Thymus (tissue), 11 donors: ENCODE results near the gene ADAMTS12. TPM values are rescaled to one million over a fixed set of nuclear protein-coding genes. Genes with fewer than 3 reads are reported as not detected.

Experiments
- DNase-seq, 9 donors: peaks; one replicate each; pipeline ENCODE4 v3.0.0-alpha.2; 2013; ENCODE audit warnings: low spot score in 9 of 9, low read depth in 6 of 9, missing footprints in 1 of 9
- H3K27ac ChIP-seq, 2 donors: one replicate each; pipeline ENCODE4 v1.5.1; 2013; ENCODE audit warnings: control low read depth in 1 of 2, low read depth in 1 of 2, low read length in 1 of 2, mild to moderate bottlenecking in 1 of 2, moderate library complexity in 1 of 2
- H3K27me3 ChIP-seq, 2 donors: one replicate each; pipeline ENCODE4 v1.5.1; 2013; ENCODE audit warnings: low read length in 1 of 2; ENCODE audit not compliant: control insufficient read depth in 2 of 2, insufficient read depth in 1 of 2
- H3K36me3 ChIP-seq, 2 donors: one replicate each; pipeline ENCODE4 v1.5.1; 2013; ENCODE audit warnings: low read length in 1 of 2, mild to moderate bottlenecking in 1 of 2, moderate library complexity in 1 of 2; ENCODE audit not compliant: control insufficient read depth in 2 of 2, insufficient read depth in 2 of 2
- H3K4me1 ChIP-seq, 2 donors: one replicate each; pipeline ENCODE4 v1.5.1; 2013; ENCODE audit warnings: low read length in 2 of 2; ENCODE audit not compliant: control insufficient read depth in 2 of 2, insufficient read depth in 2 of 2
- H3K4me3 ChIP-seq, 2 donors: one replicate each; pipeline ENCODE4 v1.5.1; 2013; ENCODE audit warnings: low read length in 2 of 2, control low read depth in 1 of 2, mild to moderate bottlenecking in 1 of 2
- H3K9me3 ChIP-seq, 2 donors: one replicate each; pipeline ENCODE4 v1.5.1; 2013; ENCODE audit warnings: low read length in 1 of 2, mild to moderate bottlenecking in 1 of 2; ENCODE audit not compliant: control insufficient read depth in 2 of 2, insufficient read depth in 1 of 2
- WGBS: extraction: QIAGEN DNeasy Blood & Tissue Kit; methylation state at CpG from one replicate; pipeline ENCODE4 v1.1.7; 2013; 5-methylcytosine and 5-hydroxymethylcytosine counted together
- polyA plus RNA-seq: library from polyadenylated mRNA; stranded (reverse); fragments of 200-250 nt; gene quantifications from one replicate; pipeline ENCODE4 v1.2.3, GENCODE V29; 2013
- total RNA-seq: library from RNA; stranded (reverse); fragments of 120-200 nt; gene quantifications from one replicate; pipeline ENCODE4 v1.2.4, GENCODE V29; 2013
- donor health status: healthy.

ADAMTS12 gene
- total and polyA plus RNA-seq, 2 donors, result 0.18 to 1.6 TPM

DNA sequence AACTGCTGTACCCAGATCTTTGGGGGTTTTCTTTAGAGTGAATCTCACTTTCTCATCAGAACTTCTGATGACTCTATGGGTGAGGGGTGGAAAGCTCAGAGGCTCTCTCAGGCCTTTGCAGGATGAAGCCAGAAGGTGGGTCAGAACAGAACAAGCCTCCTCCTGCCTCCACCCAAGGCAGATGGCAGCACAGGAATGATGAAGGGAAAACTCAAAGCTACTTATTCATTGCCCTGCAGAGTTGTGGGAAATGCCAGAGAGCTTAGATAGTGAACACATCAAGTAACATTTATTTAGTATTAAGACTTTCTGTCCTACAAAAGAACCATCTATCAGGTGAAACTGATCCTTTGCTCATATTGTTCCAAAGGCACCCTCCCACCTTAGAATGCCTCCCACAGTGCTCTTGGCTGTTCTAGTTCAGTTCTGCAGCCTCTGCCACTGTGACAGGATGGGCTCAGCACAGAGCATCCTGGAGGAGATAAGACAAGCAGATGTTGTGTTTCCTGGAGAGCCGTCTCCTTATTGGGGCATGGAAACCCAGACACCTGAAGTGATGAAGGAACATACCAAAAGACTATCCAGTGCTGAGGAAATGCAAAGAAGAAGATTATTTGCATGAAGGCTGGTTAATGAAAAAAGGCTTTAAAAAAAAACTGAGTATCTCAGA is 146.6 kb downstream of the ADAMTS12 start:
- no peak for DNase-seq
- H3K36me3 ChIP-seq, result no peaks in the 10 kb centered on the region
- no peaks in the 10 kb centered on the region for H3K27me3 ChIP-seq
- 87% methylated on average over 1 of the region's 1 CpG for WGBS
- H3K9me3 ChIP-seq, result no peaks in the 10 kb centered on the region
- H3K4me3 ChIP-seq, result no peak overlapping the region
- no peak overlapping the region for H3K27ac ChIP-seq
- no peaks in the 10 kb centered on the region for H3K4me1 ChIP-seq

DNA sequence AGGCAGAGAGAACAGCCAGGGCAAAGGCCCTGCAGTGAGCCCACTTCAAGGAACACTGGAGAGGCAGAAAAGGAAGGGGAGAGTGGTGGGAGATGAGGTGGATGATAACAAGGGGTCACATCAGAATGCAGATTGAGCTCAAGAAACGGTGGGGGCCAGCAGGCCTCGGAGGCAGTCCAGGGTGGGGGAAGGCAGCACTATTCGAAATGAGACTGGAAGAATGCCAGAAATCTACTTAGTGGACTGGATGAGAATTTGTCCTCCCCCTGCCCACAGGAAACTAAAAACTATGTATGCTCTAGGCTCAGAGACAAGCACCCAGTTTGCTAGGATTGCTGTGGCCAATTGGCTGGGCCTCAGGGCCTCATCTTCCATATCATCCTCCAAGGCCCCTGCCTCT is 148.7 kb downstream of the ADAMTS12 start:
- no peak for DNase-seq
- Histone ChIP-seq H3K36me3 (no peaks in the 10 kb centered on the region), H3K4me1 (no peaks in the 10 kb centered on the region), H3K4me3 (no peak overlapping the region), H3K27ac (no peak overlapping the region), H3K27me3 (no peaks in the 10 kb centered on the region), H3K9me3 (no peaks in the 10 kb centered on the region)
- WGBS, result 82% methylated on average over 3 of the region's 3 CpGs

DNA sequence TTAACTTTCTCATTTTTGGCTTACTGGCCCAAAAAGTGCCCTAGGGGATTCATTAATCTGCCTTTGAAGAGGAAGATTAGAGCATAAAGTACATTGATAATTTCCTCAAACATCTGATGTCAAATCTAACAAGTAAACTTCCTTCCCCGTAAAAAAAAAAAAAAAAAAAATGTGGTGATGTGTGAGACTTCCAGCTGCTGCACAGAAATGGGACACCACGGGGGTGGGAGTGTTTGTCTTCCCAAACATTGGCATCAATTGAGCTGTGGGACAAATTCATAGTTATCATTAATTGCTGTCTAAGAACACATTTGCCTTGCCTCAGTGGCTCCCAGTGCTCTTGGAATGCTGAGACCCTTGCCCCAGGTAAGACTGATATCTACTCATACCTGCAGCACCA is 149.6 kb downstream of the ADAMTS12 start:
- H3K36me3 ChIP-seq, result no peaks in the 10 kb centered on the region
- no peak for DNase-seq
- no peaks in the 10 kb centered on the region for H3K27me3 ChIP-seq
- H3K27ac ChIP-seq, result no peak overlapping the region
- no peaks in the 10 kb centered on the region for H3K9me3 ChIP-seq
- H3K4me3 ChIP-seq, result no peak overlapping the region
- WGBS, result 83% methylated on average over 2 of the region's 2 CpGs
- H3K4me1 ChIP-seq, result no peaks in the 10 kb centered on the region

DNA sequence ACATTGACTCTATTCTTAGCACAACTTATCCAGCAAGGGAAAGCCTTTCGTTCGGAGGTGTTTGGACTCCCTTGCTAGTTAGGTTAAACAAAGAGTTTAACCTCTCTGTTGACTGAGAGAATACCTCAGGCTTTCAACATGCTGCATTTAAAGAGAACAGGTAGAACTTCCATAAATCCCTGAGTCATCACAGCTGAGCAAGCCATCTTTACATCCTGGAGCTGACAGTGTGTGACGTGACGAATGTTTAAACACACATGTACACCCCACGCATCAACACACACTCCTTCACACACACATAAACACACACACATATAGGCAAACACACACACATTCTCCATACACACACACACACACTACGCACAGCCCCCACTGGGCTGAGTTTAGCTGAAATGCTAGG is 152.8 kb downstream of the ADAMTS12 start:
- no peaks in the 10 kb centered on the region for H3K27me3 ChIP-seq
- DNase-seq, result no peak
- H3K9me3 ChIP-seq, result no peaks in the 10 kb centered on the region
- H3K4me1 ChIP-seq, result no peaks in the 10 kb centered on the region
- H3K27ac ChIP-seq, result no peak overlapping the region
- H3K4me3 ChIP-seq, result no peak overlapping the region
- H3K36me3 ChIP-seq, result no peaks in the 10 kb centered on the region
- 96% methylated on average over 6 of the region's 6 CpGs for WGBS

DNA sequence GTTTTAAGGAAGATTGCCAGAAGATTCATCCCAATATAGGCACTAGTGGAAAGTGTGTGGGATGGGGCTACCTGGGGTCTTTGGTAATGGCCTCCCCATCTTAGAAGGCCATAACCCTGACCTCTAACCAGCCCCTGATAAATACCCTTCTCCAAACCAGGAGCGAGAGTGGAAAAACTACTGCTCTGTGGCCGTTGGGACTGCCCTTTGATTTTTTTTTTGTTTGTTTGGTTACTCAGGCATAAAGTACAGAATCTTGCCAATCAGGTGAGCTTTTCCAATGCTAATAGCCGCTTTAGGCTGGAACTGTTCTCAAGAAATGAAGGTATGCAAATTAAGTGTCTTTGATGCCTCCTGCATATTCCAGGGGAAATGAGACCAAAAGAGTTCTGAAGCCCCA is 153.7 kb downstream of the ADAMTS12 start:
- H3K36me3 ChIP-seq, result no peaks in the 10 kb centered on the region
- H3K4me3 ChIP-seq, result no peak overlapping the region
- no peaks in the 10 kb centered on the region for H3K4me1 ChIP-seq
- no peak overlapping the region for H3K27ac ChIP-seq
- no peaks in the 10 kb centered on the region for H3K27me3 ChIP-seq
- no peak for DNase-seq
- WGBS, result 92% methylated on average over 3 of the region's 3 CpGs
- H3K9me3 ChIP-seq, result no peaks in the 10 kb centered on the region

DNA sequence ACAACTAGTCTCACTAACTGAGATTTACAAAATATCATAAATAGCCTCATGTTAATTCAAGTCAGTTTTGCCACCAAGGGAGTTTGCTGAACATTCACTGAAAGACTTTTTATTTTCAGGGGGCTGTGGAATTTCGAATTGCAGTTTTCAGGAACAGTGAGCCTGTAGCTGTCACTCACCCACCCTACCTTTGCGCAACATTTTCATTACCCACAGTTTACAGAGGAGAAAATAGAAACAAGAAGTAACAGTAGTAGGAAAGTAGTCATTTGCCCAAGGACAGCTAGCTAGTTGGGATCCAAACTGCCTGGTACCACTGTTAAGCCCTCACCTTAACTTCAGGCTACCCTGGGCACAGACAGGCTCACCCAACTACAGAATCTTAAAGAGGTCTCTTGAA is 154.1 kb downstream of the ADAMTS12 start:
- no peaks in the 10 kb centered on the region for H3K27me3 ChIP-seq
- H3K36me3 ChIP-seq, result no peaks in the 10 kb centered on the region
- no peak overlapping the region for H3K4me3 ChIP-seq
- H3K27ac ChIP-seq, result no peak overlapping the region
- H3K9me3 ChIP-seq, result no peaks in the 10 kb centered on the region
- 83% methylated on average over 2 of the region's 2 CpGs for WGBS
- no peaks in the 10 kb centered on the region for H3K4me1 ChIP-seq
- DNase-seq, result no peak

DNA sequence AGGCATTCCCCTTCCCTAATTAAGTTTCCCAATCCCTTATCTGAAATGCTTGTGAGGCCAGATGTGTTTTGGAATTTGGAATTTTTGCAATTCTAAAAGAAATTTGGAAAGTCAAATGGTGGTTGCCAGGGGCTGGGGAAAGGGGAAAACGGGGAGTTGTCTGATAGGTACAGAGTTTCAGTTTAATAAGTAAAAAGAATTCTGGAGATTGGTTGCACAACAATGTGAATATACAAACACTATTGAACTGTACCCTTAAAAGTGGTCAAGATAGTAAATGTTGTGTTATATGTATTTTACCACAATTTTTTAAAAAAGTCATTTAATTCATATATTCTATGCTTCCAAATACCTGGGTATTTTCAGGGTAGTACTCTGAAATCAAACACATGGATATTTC is 154.5 kb downstream of the ADAMTS12 start:
- Histone ChIP-seq H3K4me3 (no peak overlapping the region), H3K27me3 (no peaks in the 10 kb centered on the region), H3K9me3 (no peaks in the 10 kb centered on the region), H3K4me1 (no peaks in the 10 kb centered on the region), H3K36me3 (no peaks in the 10 kb centered on the region), H3K27ac (no peak overlapping the region)
- WGBS, result 90% methylated on average over 1 of the region's 1 CpG
- DNase-seq, result no peak

DNA sequence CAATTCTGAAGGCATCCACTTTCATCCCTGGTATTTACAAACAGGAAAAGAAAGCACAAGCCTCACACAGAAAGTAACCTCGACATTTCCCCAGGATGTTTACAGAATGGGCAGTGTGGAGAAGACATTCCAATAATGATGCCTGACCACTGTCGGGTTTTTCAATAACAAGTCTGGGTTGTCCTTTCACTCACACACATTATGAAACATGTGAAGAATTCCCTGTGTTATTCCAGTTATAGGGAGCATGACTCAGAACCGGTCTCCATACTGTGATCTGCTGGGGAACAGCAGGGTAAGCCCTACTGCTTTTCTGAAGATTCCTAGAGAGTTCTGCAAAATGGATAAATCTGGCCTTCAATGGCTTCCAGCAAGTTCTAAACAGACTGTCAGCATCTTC is 155.3 kb downstream of the ADAMTS12 start:
- 86% methylated on average over 3 of the region's 3 CpGs for WGBS

DNA sequence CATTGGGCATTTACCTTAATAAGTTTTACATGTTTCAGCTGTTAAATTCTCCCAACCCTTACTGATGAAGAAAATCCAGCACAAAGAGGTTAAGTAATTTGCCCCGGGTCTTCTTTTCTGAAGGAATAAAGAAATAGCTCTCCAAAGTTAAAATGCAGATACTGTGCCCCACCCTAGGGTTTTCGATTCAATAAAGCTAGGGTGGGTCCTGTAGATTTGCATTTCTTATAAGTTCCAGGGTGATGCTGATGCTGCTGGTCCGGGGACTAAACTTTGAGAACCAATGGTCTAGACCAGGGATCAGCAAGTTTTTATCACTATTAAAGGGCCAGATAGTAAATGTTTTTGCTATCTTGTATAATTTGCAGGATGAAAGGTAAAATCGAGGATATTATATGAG is 156.7 kb downstream of the ADAMTS12 start:
- Histone ChIP-seq H3K4me3 (no peak overlapping the region), H3K27me3 (no peaks in the 10 kb centered on the region), H3K4me1 (no peaks in the 10 kb centered on the region), H3K27ac (no peak overlapping the region), H3K9me3 (no peaks in the 10 kb centered on the region), H3K36me3 (no peaks in the 10 kb centered on the region)
- 94% methylated on average over 4 of the region's 4 CpGs for WGBS
- no peak for DNase-seq

More for the DNA sequence above, 155.3 kb downstream of the ADAMTS12 start:
- Histone ChIP-seq H3K36me3 (no peaks in the 10 kb centered on the region), H3K4me1 (no peaks in the 10 kb centered on the region), H3K27me3 (no peaks in the 10 kb centered on the region), H3K4me3 (no peak overlapping the region), H3K27ac (no peak overlapping the region), H3K9me3 (no peaks in the 10 kb centered on the region)
- DNase-seq, result no peak

DNA sequence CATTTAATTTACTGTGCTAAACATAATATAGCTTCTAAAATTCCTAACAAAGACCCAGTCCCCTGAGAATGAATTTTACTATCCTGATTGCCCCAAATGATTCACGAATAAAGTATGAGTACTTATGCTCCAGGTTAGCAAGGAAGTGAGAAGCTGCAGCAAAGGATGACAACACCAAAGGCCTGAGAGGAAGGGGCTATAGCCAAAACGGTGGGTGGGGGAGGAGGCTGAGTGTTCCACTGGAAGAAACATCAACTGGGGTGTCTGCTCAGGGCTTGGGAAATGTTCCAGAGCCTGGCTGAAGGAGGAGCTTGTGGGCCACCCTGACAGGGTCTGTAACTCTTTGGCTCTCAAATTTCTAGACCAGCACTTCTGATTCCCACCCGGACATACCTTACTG is 157.3 kb downstream of the ADAMTS12 start:
- Histone ChIP-seq H3K27ac (no peak overlapping the region), H3K4me3 (no peak overlapping the region), H3K9me3 (no peaks in the 10 kb centered on the region), H3K27me3 (no peaks in the 10 kb centered on the region), H3K36me3 (no peaks in the 10 kb centered on the region), H3K4me1 (no peaks in the 10 kb centered on the region)
- no peak for DNase-seq
- WGBS, result 62% methylated on average over 3 of the region's 3 CpGs
